ENCODE data around the gene FBXO42.

FBXO42 gene

GRCh38 chr1:16318555-16318954, 33.7 kb downstream of the FBXO42 start:
- Histone ChIP-seq H3K4me1 (no peaks in the 10 kb centered on the region), H3K36me3 (no peaks in the 10 kb centered on the region), H3K9me3 (no peaks in the 10 kb centered on the region), H3K4me3 (ENCODE audit: low read depth, low read length) (no peak overlapping the region), H3K27me3 (no peaks in the 10 kb centered on the region)
- DNase-seq, result no peak
- TF ChIP-seq CTCF (IDR thresholded peaks at IDR 0.05; ENCODE audit: low read depth, low read length), result no peak

- TF ChIP-seq CTCF (IDR thresholded peaks at IDR 0.05; ENCODE audit: low read depth, low read length), result no peak
- Histone ChIP-seq H3K36me3 (no peaks in the 10 kb centered on the region), H3K4me1 (no peaks in the 10 kb centered on the region)
Measured at GRCh38 chr1:16315437-16315836, 36.8 kb downstream of the FBXO42 start.

GRCh38 chr1:16307222-16307621, 45.1 kb downstream of the FBXO42 start:
- DNase-seq, result no peak
- Histone ChIP-seq H3K9me3 (no peaks in the 10 kb centered on the region), H3K4me1 (no peaks in the 10 kb centered on the region), H3K27me3 (no peaks in the 10 kb centered on the region), H3K4me3 (ENCODE audit: low read depth, low read length) (no peak overlapping the region), H3K36me3 (peaks cover 9% of the 10 kb centered on the region)
- no peak for TF ChIP-seq CTCF (IDR thresholded peaks at IDR 0.05; ENCODE audit: low read depth, low read length)

More at GRCh38 chr1:16315437-16315836, 36.8 kb downstream of the FBXO42 start:
- Histone ChIP-seq H3K27me3 (no peaks in the 10 kb centered on the region), H3K9me3 (no peaks in the 10 kb centered on the region), H3K4me3 (ENCODE audit: low read depth, low read length) (no peak overlapping the region)
- no peak for DNase-seq

GRCh38 chr1:16302709-16303627, 49.3 kb downstream of the FBXO42 start:
- Histone ChIP-seq H3K4me3 (ENCODE audit: low read depth, low read length) (no peak overlapping the region), H3K27me3 (no peaks in the 10 kb centered on the region), H3K4me1 (no peaks in the 10 kb centered on the region), H3K36me3 (peaks cover 9% of the 10 kb centered on the region), H3K9me3 (no peaks in the 10 kb centered on the region)
- DNase-seq, result no peak
- no peak for TF ChIP-seq CTCF (IDR thresholded peaks at IDR 0.05; ENCODE audit: low read depth, low read length)

- no peak for TF ChIP-seq CTCF (IDR thresholded peaks at IDR 0.05; ENCODE audit: low read depth, low read length)
- Histone ChIP-seq H3K9me3 (no peaks in the 10 kb centered on the region), H3K27me3 (no peaks in the 10 kb centered on the region), H3K4me3 (ENCODE audit: low read depth, low read length) (no peak overlapping the region), H3K36me3 (peaks cover 9% of the 10 kb centered on the region), H3K4me1 (no peaks in the 10 kb centered on the region)
- no peak for DNase-seq
Measured at GRCh38 chr1:16300436-16300835, 51.8 kb downstream of the FBXO42 start.

GRCh38 chr1:16298653-16299052, 53.6 kb downstream of the FBXO42 start:
- no peaks in the 10 kb centered on the region for H3K27me3 ChIP-seq
- no peaks in the 10 kb centered on the region for H3K9me3 ChIP-seq
- H3K4me1 ChIP-seq, result no peaks in the 10 kb centered on the region
- H3K4me3 ChIP-seq (ENCODE audit: low read depth, low read length), result no peak overlapping the region
- no peak for DNase-seq
- TF ChIP-seq CTCF (IDR thresholded peaks at IDR 0.05; ENCODE audit: low read depth, low read length), result no peak
- H3K36me3 ChIP-seq, result peaks cover 4% of the 10 kb centered on the region

All from BE2C (cell line).